ENCODE data around the gene U2AF2.

Gene U2AF2

DNA sequence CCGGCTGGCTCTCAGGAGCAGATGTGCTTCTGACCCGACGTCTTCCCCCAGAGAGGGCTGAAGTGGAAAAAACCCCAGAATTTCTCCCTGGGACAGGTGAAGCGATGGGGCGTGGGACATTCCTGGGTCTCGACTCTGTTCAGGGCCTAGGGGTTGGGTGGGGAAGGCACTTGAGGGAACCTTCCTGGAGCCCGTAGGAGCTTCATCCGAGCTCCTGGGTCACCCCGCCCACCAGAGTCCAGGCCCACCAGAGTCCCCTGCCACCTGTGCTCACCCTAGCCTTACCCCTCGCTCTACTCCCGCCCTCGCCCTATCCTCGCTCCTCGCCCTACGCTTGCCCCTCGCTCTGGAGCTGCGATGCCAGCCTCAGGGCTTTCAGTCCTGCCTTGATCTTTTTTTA lies 43.4 kb downstream of the U2AF2 start:
- no peaks in the 10 kb centered on the region for H3K4me1 ChIP-seq (ENCODE audit: control insufficient read depth in 2 of 2, insufficient read depth in 1 of 2, low read depth in 1 of 2, low read length in 2 of 2)
- H2AK5ac ChIP-seq (ENCODE audit: low read depth, low read length) = no peak overlapping the region
- H2BK15ac ChIP-seq (ENCODE audit: low read length) = no peak overlapping the region
- no peak overlapping the region for H3K4me3 ChIP-seq (ENCODE audit: low read length in 2 of 2)
- peaks cover 27 to 66% of the 10 kb centered on the region in 2 donors for H3K36me3 ChIP-seq (replicated peaks in 1 of 2; ENCODE audit: control insufficient read depth in 2 of 2, insufficient read depth in 2 of 2, low read length in 2 of 2)
- H2BK120ac ChIP-seq (ENCODE audit: low read depth, low read length) = no peak overlapping the region
- no peak overlapping the region for H4K8ac ChIP-seq (ENCODE audit: low read depth, low read length)
- H4K91ac ChIP-seq (ENCODE audit: low read depth, low read length, poor library complexity) = no peak overlapping the region
- H3K27me3 ChIP-seq (ENCODE audit: control insufficient read depth in 3 of 3, insufficient read depth in 3 of 3, low read depth in 1 of 3, low read length in 3 of 3) = no peaks in the 10 kb centered on the region
- no peak for DNase-seq (ENCODE audit: low spot score)
- no peak overlapping the region for H3K23ac ChIP-seq (ENCODE audit: low read depth, low read length, poor library complexity)
- no CpG with 5 or more reads among the region's 17 CpGs for WGBS, 2 donors (ENCODE audit: extremely low coverage in 2 of 2, insufficient read length in 2 of 2, insufficient replicate concordance in 1 of 2)
- H3K4ac ChIP-seq (ENCODE audit: low read length) = no peak overlapping the region
- no peak overlapping the region for H2BK5ac ChIP-seq (ENCODE audit: low read length)
- H2AFZ ChIP-seq (ENCODE audit: low read length) = no peak overlapping the region
- no peak overlapping the region for H3K18ac ChIP-seq (ENCODE audit: low read length)
- no peak overlapping the region for H3K14ac ChIP-seq (ENCODE audit: low read length)
- H3K9me3 ChIP-seq (replicated peaks in 1 of 2; ENCODE audit: control insufficient read depth in 2 of 2, insufficient read depth in 1 of 2, low read depth in 1 of 2, low read length in 2 of 2) = peaks cover 0 to 12% of the 10 kb centered on the region in 2 donors
- no peak overlapping the region for H3K27ac ChIP-seq (replicated peaks; ENCODE audit: low read length)
- H3K9ac ChIP-seq (ENCODE audit: low read depth, low read length, poor library complexity) = peak overlapping the region; percentile 50
- no peak overlapping the region for H2BK12ac ChIP-seq (ENCODE audit: low read length)
- no peak overlapping the region for H3K4me2 ChIP-seq (ENCODE audit: insufficient read depth, low read length, poor library complexity, severe bottlenecking)
- H3K79me1 ChIP-seq (ENCODE audit: low read depth, low read length) = peaks cover 3% of the 10 kb centered on the region

GRCh38 chr19:55699221-55699620 lies 44.4 kb downstream of the U2AF2 start:
- no peak overlapping the region for H4K91ac ChIP-seq (ENCODE audit: low read depth, low read length, poor library complexity)
- no peak overlapping the region for H3K27ac ChIP-seq (replicated peaks; ENCODE audit: low read length)
- peaks cover 22 to 57% of the 10 kb centered on the region in 2 donors for H3K36me3 ChIP-seq (replicated peaks in 1 of 2; ENCODE audit: control insufficient read depth in 2 of 2, insufficient read depth in 2 of 2, low read length in 2 of 2)
- H2AK5ac ChIP-seq (ENCODE audit: low read depth, low read length) = no peak overlapping the region
- no peak overlapping the region for H3K14ac ChIP-seq (ENCODE audit: low read length)
- H2BK12ac ChIP-seq (ENCODE audit: low read length) = no peak overlapping the region
- no peak overlapping the region for H3K23ac ChIP-seq (ENCODE audit: low read depth, low read length, poor library complexity)
- no peak overlapping the region for H4K8ac ChIP-seq (ENCODE audit: low read depth, low read length)
- no peak overlapping the region for H3K9ac ChIP-seq (ENCODE audit: low read depth, low read length, poor library complexity)
- H3K4me2 ChIP-seq (ENCODE audit: insufficient read depth, low read length, poor library complexity, severe bottlenecking) = no peak overlapping the region
- H3K27me3 ChIP-seq (ENCODE audit: control insufficient read depth in 3 of 3, insufficient read depth in 3 of 3, low read depth in 1 of 3, low read length in 3 of 3) = no peaks in the 10 kb centered on the region
- H2BK15ac ChIP-seq (ENCODE audit: low read length) = no peak overlapping the region
- H2BK120ac ChIP-seq (ENCODE audit: low read depth, low read length) = no peak overlapping the region
- WGBS, 2 donors (ENCODE audit: extremely low coverage in 2 of 2, insufficient read length in 2 of 2, insufficient replicate concordance in 1 of 2) = no CpG with 5 or more reads among the region's 11 CpGs
- peaks cover 0 to 17% of the 10 kb centered on the region in 2 donors for H3K9me3 ChIP-seq (replicated peaks in 1 of 2; ENCODE audit: control insufficient read depth in 2 of 2, insufficient read depth in 1 of 2, low read depth in 1 of 2, low read length in 2 of 2)
- no peak for DNase-seq (ENCODE audit: low spot score)
- no peak overlapping the region for H3K4me3 ChIP-seq (ENCODE audit: low read length in 2 of 2)
- H2AFZ ChIP-seq (ENCODE audit: low read length) = no peak overlapping the region
- H3K4ac ChIP-seq (ENCODE audit: low read length) = no peak overlapping the region
- peaks cover 3% of the 10 kb centered on the region for H3K79me1 ChIP-seq (ENCODE audit: low read depth, low read length)
- H3K18ac ChIP-seq (ENCODE audit: low read length) = no peak overlapping the region
- H2BK5ac ChIP-seq (ENCODE audit: low read length) = no peak overlapping the region
- H3K4me1 ChIP-seq (ENCODE audit: control insufficient read depth in 2 of 2, insufficient read depth in 1 of 2, low read depth in 1 of 2, low read length in 2 of 2) = no peaks in the 10 kb centered on the region

GRCh38 chr19:55700813-55701212 lies 46.0 kb downstream of the U2AF2 start:
- Histone ChIP-seq H3K4ac (ENCODE audit: low read length) (no peak overlapping the region), H2BK12ac (ENCODE audit: low read length) (no peak overlapping the region), H3K27ac (replicated peaks; ENCODE audit: low read length) (no peak overlapping the region), H2BK120ac (ENCODE audit: low read depth, low read length) (no peak overlapping the region), H3K9me3 (replicated peaks in 1 of 2; ENCODE audit: control insufficient read depth in 2 of 2, insufficient read depth in 1 of 2, low read depth in 1 of 2, low read length in 2 of 2) (peaks cover 0 to 24% of the 10 kb centered on the region in 2 donors), H2AFZ (ENCODE audit: low read length) (no peak overlapping the region), H2AK5ac (ENCODE audit: low read depth, low read length) (no peak overlapping the region), H4K91ac (ENCODE audit: low read depth, low read length, poor library complexity) (no peak overlapping the region), H3K23ac (ENCODE audit: low read depth, low read length, poor library complexity) (no peak overlapping the region), H3K36me3 (replicated peaks in 1 of 2; ENCODE audit: control insufficient read depth in 2 of 2, insufficient read depth in 2 of 2, low read length in 2 of 2) (peaks cover 15 to 47% of the 10 kb centered on the region in 2 donors), H3K79me1 (ENCODE audit: low read depth, low read length) (peaks cover 3% of the 10 kb centered on the region), H3K18ac (ENCODE audit: low read length) (no peak overlapping the region), H2BK15ac (ENCODE audit: low read length) (no peak overlapping the region), H3K4me1 (ENCODE audit: control insufficient read depth in 2 of 2, insufficient read depth in 1 of 2, low read depth in 1 of 2, low read length in 2 of 2) (no peaks in the 10 kb centered on the region), H3K4me2 (ENCODE audit: insufficient read depth, low read length, poor library complexity, severe bottlenecking) (no peak overlapping the region), H3K27me3 (ENCODE audit: control insufficient read depth in 3 of 3, insufficient read depth in 3 of 3, low read depth in 1 of 3, low read length in 3 of 3) (no peaks in the 10 kb centered on the region), H4K8ac (ENCODE audit: low read depth, low read length) (no peak overlapping the region), H3K14ac (ENCODE audit: low read length) (no peak overlapping the region), H3K9ac (ENCODE audit: low read depth, low read length, poor library complexity) (no peak overlapping the region), H2BK5ac (ENCODE audit: low read length) (no peak overlapping the region), H3K4me3 (ENCODE audit: low read length in 2 of 2) (no peak overlapping the region)
- WGBS, 2 donors (ENCODE audit: extremely low coverage in 2 of 2, insufficient read length in 2 of 2, insufficient replicate concordance in 1 of 2) = no CpG with 5 or more reads among the region's 12 CpGs
- DNase-seq (ENCODE audit: low spot score) = no peak

DNA sequence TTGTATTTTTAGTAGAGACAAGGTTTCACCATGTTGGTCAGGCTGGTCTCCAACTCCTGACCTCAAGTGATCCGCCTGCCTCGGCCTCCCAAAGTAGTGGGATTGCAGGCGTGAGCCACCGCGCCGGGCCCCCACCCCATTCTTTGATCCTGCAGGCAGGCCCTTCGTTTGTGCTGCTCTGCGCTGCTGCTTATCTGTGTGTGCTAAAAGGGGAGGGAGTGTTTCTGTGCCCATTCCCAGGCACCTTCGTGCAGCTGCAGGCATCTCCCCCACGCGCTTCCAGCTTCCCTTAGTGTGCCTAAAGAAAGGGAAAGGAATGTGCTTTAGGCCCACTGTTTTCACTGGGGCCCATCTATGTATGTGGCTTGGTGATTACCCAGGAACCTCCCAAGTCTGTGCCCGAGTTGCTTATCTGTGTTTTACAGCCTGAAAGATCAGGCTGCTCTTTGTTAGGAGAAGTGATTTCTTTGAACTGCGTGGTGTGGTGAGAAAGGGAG lies 47.3 kb downstream of the U2AF2 start:
- Histone ChIP-seq H4K8ac (ENCODE audit: low read depth, low read length) (no peak overlapping the region), H3K23ac (ENCODE audit: low read depth, low read length, poor library complexity) (no peak overlapping the region), H3K9me3 (replicated peaks in 1 of 2; ENCODE audit: control insufficient read depth in 2 of 2, insufficient read depth in 1 of 2, low read depth in 1 of 2, low read length in 2 of 2) (peaks cover 0 to 24% of the 10 kb centered on the region in 2 donors), H3K27ac (replicated peaks; ENCODE audit: low read length) (no peak overlapping the region), H3K79me1 (ENCODE audit: low read depth, low read length) (peaks cover 2% of the 10 kb centered on the region), H2BK5ac (ENCODE audit: low read length) (no peak overlapping the region), H3K18ac (ENCODE audit: low read length) (no peak overlapping the region), H2AFZ (ENCODE audit: low read length) (no peak overlapping the region), H3K4ac (ENCODE audit: low read length) (no peak overlapping the region), H3K4me1 (ENCODE audit: control insufficient read depth in 2 of 2, insufficient read depth in 1 of 2, low read depth in 1 of 2, low read length in 2 of 2) (no peaks in the 10 kb centered on the region), H2BK15ac (ENCODE audit: low read length) (no peak overlapping the region), H3K14ac (ENCODE audit: low read length) (no peak overlapping the region), H4K91ac (ENCODE audit: low read depth, low read length, poor library complexity) (no peak overlapping the region), H2BK120ac (ENCODE audit: low read depth, low read length) (no peak overlapping the region), H2AK5ac (ENCODE audit: low read depth, low read length) (no peak overlapping the region), H3K4me2 (ENCODE audit: insufficient read depth, low read length, poor library complexity, severe bottlenecking) (no peak overlapping the region), H3K9ac (ENCODE audit: low read depth, low read length, poor library complexity) (no peak overlapping the region), H2BK12ac (ENCODE audit: low read length) (no peak overlapping the region), H3K4me3 (ENCODE audit: low read length in 2 of 2) (no peak overlapping the region), H3K27me3 (ENCODE audit: control insufficient read depth in 3 of 3, insufficient read depth in 3 of 3, low read depth in 1 of 3, low read length in 3 of 3) (no peaks in the 10 kb centered on the region), H3K36me3 (replicated peaks in 1 of 2; ENCODE audit: control insufficient read depth in 2 of 2, insufficient read depth in 2 of 2, low read length in 2 of 2) (peaks cover 4 to 33% of the 10 kb centered on the region in 2 donors)
- WGBS, 2 donors (ENCODE audit: extremely low coverage in 2 of 2, insufficient read length in 2 of 2, insufficient replicate concordance in 1 of 2) = no CpG with 5 or more reads among the region's 13 CpGs
- DNase-seq (ENCODE audit: low spot score) = no peak
